ELF-1 (cell line): ENCODE results near the gene KDM8.

ENCODE experiments used
- DNase-seq: peaks from one replicate; pipeline ENCODE4 v3.0.0-alpha.2; 2016; ENCODE audit warnings: low read depth, low spot score

Gene KDM8

GRCh38 chr16:27229891-27230470 is 26.7 kb downstream of the KDM8 start:
- DNase-seq = no peak

- DNase-seq = no peak
Observed at GRCh38 chr16:27230562-27231001, 27.3 kb downstream of the KDM8 start.

DNA sequence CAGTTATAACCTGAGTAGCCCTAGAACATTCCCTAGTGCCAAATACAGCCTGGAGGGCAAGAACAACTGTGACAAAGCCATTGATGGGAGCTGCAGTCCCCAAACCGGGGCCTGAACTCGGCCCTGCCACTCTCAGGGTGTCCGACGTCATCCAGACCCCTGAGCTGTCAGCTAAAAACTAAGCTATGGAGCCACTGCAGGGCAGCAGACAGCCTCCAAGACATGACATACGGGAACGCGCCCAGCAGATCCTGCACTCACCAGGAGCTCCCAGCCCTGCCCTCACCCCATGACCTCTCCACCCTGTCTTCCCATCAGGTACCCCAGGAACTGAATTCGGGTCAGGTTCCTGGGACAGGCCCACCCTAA is 28.4 kb downstream of the KDM8 start:
- no peak for DNase-seq

GRCh38 chr16:27232061-27232900 is 29.0 kb downstream of the KDM8 start:
- no peak for DNase-seq

GRCh38 chr16:27232901-27233625 is 29.7 kb downstream of the KDM8 start:
- no peak for DNase-seq

- no peak for DNase-seq
Observed at GRCh38 chr16:27233731-27234130, 30.4 kb downstream of the KDM8 start.

GRCh38 chr16:27234171-27234570 is 30.8 kb downstream of the KDM8 start:
- DNase-seq = no peak

DNA sequence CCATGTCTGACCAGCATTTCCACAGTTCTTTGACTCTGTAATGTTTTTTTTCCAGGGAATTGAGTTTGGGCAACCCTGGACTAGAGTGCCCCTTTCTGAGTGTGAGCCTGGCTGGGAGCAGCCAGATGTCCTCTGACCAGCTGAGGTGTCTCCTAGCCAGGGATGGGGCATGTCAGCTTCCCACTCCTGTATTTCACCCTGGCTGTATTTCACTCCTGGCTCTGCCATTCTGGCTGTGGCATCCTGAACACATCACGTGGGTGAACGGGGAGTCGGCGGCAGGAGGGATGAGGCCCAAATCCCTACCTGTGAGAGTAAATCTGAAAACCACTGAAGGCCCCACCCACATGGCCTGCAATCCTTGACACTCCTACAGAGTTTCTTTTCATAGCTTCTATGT is 31.3 kb downstream of the KDM8 start:
- DNase-seq = no peak

DNA sequence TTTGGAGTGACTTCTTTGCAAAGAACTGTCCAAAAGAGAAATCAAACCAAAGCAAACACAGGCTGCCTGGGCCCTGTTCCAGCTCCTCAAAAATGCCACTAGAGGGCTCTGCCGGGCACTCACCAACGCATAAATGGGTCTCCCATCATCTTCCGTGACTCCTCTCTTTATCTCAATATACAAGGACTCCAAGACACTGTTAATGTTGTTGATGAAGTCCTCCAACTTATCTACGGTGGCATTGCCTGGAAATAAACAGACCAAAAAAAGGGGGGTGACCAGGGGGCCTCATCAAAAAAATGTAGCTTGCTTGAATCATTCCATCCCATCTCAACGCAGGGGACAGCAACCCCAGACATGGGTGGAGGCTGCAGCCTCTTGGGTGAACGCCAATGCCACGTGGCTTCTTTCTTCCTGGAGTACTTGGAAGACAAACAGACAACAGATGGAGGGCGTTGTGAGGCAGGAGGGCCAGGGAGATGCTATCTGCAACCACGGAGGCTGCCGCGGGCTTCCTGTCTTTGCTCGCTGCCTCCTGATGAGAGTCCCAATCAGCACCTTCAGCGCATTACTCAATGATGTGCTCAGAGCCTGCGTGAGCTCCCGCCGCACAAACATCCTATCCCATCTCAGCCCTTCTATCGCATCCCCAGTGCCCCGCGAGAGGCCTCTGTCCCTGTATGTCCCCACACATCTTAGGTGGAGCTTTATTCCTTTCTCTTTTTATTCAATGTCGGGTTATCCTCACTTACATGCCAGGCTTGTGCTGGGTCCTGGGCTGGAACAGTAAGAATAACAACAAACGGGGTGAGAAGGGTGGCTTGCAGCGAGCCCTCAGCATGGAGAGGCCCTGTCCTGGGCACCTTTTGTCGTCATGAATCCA is 32.0 kb downstream of the KDM8 start:
- DNase-seq = peak; percentile 58

DNA sequence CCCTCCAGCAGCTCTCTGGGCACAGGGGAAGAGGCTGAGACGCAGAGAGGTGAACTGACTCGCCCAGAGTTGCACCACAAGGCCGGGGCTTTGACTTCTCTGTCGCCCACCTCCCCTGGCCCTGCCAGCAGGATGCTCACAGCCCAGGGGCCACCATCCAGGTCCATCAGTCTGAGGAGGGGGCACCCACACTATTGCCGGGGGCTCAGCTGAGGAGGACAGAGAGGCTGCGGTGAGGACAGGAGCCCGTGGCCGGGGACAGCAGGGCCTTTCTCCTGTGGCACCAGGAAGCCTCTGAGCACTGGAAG is 32.6 kb downstream of the KDM8 start:
- no peak for DNase-seq

GRCh38 chr16:27236635-27237218 is 33.4 kb downstream of the KDM8 start:
- DNase-seq = no peak

DNA sequence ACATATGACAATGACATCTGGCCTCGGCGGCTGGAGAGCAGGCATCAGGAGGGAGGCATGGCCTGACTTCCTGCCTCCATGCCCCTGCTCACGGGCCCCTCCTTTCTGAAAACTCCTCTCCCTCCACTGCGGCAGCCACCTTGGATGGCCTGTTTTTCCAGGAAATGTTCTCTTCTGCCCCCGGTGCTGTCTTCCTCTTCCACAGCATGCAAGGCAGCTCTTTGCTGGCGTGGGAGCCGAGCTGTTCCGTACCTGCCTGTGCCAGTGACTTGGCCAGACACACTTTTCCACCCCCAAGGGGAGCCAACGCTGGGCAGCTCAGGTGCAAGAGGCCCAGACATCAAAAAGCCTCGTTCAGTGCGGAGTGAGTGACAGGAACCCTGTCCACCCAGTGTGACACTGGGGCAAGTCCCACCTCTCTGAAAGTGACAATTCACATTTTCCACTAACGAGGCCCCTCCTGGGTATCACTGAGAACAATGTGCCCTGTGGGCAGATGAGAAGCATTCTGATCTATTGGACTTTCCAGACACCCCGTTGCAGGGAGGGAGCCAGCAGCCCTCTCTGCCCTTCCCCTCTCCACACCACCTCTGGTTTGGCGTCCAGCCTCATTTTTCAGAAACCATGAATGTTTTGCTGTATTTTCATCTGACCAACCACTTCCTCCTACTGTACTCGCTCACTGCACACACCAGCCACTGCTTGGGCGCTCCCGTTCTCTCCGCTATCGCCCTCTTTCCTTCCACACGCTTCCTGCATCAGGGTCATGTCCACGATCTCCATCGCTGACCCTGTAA is 34.1 kb downstream of the KDM8 start:
- DNase-seq = no peak

DNA sequence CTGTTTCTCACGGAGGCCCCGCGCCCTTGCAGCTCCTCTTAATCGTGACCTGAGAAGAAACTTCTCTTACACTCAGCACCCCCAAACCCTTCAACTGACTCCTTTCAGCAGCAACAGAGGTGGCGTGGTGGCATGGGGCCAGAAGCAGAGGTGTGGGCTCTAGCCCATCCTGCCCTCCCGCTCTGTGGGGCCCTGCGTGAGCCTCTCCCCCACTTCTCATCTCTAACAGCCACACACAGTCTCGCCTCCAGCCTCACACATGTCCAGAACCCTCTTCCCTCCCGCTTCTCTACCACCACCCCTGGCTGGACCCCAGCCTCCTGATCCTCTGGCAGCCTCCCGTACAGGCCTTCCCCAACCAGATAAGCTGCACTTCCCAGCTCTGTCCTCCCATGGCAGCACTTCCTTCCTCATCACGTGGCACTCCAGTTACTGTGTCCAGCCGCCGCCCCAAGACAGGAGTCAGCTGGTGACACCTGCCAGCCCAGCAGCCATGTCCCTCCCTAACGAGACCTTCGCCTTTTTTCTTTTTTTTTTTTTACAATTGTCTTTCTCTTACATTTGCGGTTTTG is 34.8 kb downstream of the KDM8 start:
- DNase-seq = no peak

DNA sequence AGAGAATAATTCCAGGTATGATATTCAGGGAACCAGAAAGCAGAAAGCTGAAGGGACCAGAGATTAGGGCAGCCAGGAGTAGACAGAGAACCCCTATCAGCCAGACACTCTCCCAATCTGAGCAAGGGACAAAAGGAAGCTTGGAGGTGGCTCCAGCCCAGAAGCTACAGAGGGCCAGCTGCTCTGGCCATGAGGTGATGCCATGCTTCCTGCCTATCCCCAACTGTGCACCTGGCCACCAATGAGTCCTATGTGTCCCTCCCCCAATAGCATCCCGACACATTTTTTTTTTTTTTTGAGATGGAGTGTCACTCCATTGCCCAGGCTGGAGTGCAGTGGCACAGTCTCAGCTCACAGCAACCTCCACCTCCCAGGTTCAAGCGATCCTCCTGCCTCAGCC is 35.3 kb downstream of the KDM8 start:
- DNase-seq = no peak

DNA sequence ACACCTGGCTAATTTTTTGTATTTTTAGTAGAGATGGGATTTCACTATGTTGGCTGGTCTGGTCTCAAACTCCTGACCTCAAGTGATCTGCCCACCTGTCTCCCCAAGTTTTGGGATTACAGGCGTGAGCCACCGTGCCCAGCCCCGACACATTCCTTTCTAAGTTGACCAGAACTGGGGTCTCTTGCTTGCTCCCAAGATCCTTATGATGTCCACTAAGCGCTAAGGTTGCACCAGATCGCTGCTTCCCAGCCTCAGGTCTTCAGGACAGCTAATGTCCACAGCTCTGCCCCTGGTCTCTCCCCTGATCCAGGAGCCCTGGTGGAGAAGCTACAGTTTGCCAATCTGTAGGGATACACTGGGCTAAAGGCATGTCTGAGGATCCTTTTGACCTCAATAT is 35.7 kb downstream of the KDM8 start:
- DNase-seq = no peak

DNA sequence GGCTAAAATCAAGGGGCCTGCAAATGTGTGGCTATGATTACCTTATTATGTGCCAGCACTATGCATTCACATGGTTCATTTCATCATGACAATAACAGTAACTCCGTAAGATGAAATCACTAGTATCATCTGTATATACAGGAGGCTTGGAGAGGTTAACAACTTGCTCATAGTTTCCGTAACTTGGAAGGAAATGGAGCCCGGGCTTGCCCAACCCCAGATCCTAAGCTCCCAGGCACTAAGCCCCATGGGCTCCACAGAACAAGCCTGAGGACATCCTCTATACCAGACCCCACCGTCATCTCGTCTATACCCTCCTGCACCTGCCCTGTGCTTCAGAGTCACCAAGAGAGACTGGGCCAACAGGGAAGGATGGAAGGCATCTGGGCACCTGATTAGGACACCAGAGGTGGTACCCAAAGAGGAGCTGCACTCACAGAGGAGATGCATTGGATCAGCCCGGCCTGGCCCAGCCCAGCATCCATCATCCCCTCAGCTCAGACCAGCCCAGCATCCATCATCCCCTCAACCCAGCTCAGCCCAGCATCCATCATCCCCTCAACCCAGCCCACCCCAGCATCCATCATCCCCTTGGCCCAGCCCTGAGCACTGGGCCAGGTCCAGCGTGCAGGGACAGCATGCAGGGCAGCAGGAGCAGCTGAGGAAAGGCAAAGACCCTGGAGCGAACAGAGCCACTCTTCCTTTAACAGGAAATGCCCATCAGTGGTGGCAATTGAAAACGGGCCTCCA is 36.8 kb downstream of the KDM8 start:
- no peak for DNase-seq

DNA sequence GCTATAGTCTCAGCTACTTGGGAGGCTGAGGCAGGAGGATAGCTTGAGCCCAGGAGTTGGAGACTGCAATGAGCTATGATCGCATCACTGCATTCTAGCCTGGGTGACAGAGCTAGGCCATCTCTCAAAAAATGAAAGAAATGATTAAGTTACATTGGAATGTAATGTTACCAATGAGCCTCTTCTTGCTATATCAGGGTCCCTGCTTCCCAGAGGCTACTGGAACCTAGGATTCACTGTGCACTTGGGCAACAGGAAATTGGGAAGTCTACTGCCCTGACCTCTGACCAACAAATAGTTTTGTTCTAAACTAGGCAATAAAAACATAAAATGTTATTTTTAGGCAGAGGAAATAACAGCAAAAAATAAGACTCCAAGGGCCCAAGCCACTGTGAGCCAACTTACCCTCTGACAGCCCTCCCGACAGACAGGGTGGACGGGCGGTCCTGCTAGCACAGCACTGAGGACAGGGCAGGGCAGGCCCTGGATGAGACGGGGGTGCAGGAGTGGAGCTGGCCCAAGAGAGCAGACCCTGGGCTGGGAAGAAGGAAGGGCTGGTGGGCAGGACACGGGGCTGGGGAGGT is 37.7 kb downstream of the KDM8 start:
- no peak for DNase-seq

- no peak for DNase-seq
Observed at GRCh38 chr16:27241658-27242057, 38.3 kb downstream of the KDM8 start.

- DNase-seq = no peak
Observed at GRCh38 chr16:27242398-27242797, 39.1 kb downstream of the KDM8 start.
